DND-41 (cell line): ENCODE measurements around the gene CRISP2.

Experiments
- ATAC-seq: fragments of 200-7000 bp; cut with Tn5 transposase; 3 replicates; pipeline ENCODE4 v1.9.1; 2021; ENCODE audit warnings: low read depth; ENCODE audit not compliant: insufficient read depth
- DNase-seq: peaks from one replicate; pipeline ENCODE4 v3.0.0-alpha.2; 2020
- H2AFZ ChIP-seq: 2 replicates; pipeline ENCODE4 v1.6.0; 2012; ENCODE audit warnings: low read depth, low read length
- H3K27ac ChIP-seq: 2 replicates; pipeline ENCODE4 v1.5.1; 2012; ENCODE audit warnings: low read length, inconsistent platforms
- H3K27me3 ChIP-seq: fragments of 200-600 bp; sonication (generic); 2 replicates; pipeline ENCODE4 v1.6.0; 2012; ENCODE audit warnings: low read length, mild to moderate bottlenecking, inconsistent platforms; ENCODE audit not compliant: insufficient read depth, poor library complexity
- H3K36me3 ChIP-seq: 2 replicates; pipeline ENCODE4 v1.5.1; 2012; ENCODE audit warnings: low read length, inconsistent platforms; ENCODE audit not compliant: insufficient read depth
- H3K4me1 ChIP-seq: 2 replicates; pipeline ENCODE4 v1.5.1; 2012; ENCODE audit warnings: mild to moderate bottlenecking, low read length; ENCODE audit not compliant: insufficient read depth
- H3K4me2 ChIP-seq: 2 replicates; pipeline ENCODE4 v1.6.0; 2012; ENCODE audit warnings: mild to moderate bottlenecking, moderate library complexity, low read length, inconsistent platforms; ENCODE audit not compliant: insufficient read depth
- H3K4me3 ChIP-seq, 2 experiments: fragments of 200-600 bp in 1 of 2; shearing (Covaris generic) in 1 of 2; 2 replicates each; pipeline ENCODE4 v1.5.1; 2012 to 2016; ENCODE audit warnings: inconsistent platforms in 2 of 2, low read length in 2 of 2, mild to moderate bottlenecking in 2 of 2, low read depth in 1 of 2, moderate library complexity in 1 of 2
- H3K79me2 ChIP-seq: 2 replicates; pipeline ENCODE4 v1.6.0; 2012; ENCODE audit warnings: low read length, inconsistent platforms; ENCODE audit not compliant: insufficient read depth
- H3K9ac ChIP-seq: 2 replicates; pipeline ENCODE4 v1.6.0; 2012; ENCODE audit warnings: low read depth, mild to moderate bottlenecking, inconsistent platforms, low read length, moderate library complexity
- H3K9me3 ChIP-seq: 2 replicates; pipeline ENCODE4 v1.5.1; 2012; ENCODE audit warnings: low read length, moderate library complexity, mild to moderate bottlenecking, inconsistent platforms; ENCODE audit not compliant: insufficient read depth, severe bottlenecking
- H4K20me1 ChIP-seq: 2 replicates; pipeline ENCODE4 v1.6.0; 2012; ENCODE audit warnings: low read length; ENCODE audit not compliant: insufficient read depth
- EZH2 ChIP-seq: IDR thresholded peaks from 3 replicates; pipeline ENCODE4 v1.6.1; 2012; ENCODE audit warnings: borderline replicate concordance, low read depth, mild to moderate bottlenecking, moderate library complexity, low read length, inconsistent platforms; ENCODE audit not compliant: severe bottlenecking
- TF ChIP-seq, protein P1 (sequence below): IDR thresholded peaks from 2 replicates; pipeline ENCODE4 v1.5.1; 2012; ENCODE audit warnings: borderline replicate concordance, low read length, moderate library complexity, mild to moderate bottlenecking; ENCODE audit not compliant: poor library complexity, severe bottlenecking; ENCODE audit errors: extremely low read depth

The CRISP2 gene, protein sequence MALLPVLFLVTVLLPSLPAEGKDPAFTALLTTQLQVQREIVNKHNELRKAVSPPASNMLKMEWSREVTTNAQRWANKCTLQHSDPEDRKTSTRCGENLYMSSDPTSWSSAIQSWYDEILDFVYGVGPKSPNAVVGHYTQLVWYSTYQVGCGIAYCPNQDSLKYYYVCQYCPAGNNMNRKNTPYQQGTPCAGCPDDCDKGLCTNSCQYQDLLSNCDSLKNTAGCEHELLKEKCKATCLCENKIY

DNA sequence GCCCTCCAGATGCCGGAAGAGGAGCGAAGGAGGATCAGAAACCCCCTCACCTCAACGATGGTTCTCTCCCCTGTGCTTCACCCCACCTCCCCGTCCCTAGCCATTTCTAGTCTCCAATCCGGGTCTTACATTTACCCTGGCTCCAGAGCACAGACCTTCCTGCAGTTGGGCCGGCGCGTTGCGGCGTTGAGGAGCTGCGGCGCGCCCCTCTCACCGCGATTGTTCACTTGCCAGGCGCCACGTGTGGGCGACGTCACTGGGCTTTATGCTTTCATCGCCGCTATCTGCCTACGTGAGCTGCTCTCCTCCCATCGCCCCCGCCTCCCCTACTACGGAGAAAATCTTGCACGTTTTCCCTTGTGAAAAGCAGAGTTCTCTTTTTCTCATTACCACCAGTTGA lies at the start of gene CRISP2:
CRISP2 (minus strand) TSS at position 198 of the 400 bp plus-strand sequence. CDS start 4,347 bp downstream, outside the sequence.
- Histone ChIP-seq H3K36me3 (no peaks in the 10 kb centered on the region), H4K20me1 (no peaks in the 10 kb centered on the region), H3K79me2 (no peaks in the 10 kb centered on the region), H3K9ac (no peak within 1 kb of the TSS), H3K9me3 (no peaks in the 10 kb centered on the region), H2AFZ (no peak within 1 kb of the TSS), H3K27me3 (no peaks in the 10 kb centered on the region), H3K4me3 (no peak within 1 kb of the TSS), H3K27ac (no peak within 1 kb of the TSS), H3K4me2 (no peak within 1 kb of the TSS), H3K4me1 (no peaks in the 10 kb centered on the region)
- TF ChIP-seq EZH2: no peak
- TF ChIP-seq, protein P1, sequence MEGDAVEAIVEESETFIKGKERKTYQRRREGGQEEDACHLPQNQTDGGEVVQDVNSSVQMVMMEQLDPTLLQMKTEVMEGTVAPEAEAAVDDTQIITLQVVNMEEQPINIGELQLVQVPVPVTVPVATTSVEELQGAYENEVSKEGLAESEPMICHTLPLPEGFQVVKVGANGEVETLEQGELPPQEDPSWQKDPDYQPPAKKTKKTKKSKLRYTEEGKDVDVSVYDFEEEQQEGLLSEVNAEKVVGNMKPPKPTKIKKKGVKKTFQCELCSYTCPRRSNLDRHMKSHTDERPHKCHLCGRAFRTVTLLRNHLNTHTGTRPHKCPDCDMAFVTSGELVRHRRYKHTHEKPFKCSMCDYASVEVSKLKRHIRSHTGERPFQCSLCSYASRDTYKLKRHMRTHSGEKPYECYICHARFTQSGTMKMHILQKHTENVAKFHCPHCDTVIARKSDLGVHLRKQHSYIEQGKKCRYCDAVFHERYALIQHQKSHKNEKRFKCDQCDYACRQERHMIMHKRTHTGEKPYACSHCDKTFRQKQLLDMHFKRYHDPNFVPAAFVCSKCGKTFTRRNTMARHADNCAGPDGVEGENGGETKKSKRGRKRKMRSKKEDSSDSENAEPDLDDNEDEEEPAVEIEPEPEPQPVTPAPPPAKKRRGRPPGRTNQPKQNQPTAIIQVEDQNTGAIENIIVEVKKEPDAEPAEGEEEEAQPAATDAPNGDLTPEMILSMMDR: no peak
- no peak for DNase-seq
- no peak for ATAC-seq

DNA sequence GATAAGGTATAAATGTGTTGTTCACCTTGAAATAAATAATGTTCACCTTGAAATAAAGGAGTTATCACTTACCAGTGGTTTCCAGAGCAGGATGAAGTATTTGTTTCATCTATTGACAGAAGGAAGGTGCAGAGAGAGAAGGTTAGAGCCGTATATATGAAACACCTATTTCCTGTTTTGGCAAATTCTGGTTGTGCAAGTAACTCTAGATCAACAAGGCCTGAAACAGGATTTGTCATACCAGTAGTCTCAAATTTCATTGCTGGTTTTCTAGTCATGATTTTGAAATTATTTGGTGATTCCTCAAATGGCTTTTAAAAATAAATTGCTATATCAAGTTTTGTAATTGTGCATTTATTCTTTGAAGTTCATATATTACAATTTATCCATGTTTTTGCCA lies 30.9 kb upstream of the CRISP2 start, which contains the start of gene CRISP3:
CRISP3 (minus strand) TSS at position 130 of the 400 bp plus-strand sequence; CDS start at position 109, 21 bp downstream.
- no peak for DNase-seq

DNA sequence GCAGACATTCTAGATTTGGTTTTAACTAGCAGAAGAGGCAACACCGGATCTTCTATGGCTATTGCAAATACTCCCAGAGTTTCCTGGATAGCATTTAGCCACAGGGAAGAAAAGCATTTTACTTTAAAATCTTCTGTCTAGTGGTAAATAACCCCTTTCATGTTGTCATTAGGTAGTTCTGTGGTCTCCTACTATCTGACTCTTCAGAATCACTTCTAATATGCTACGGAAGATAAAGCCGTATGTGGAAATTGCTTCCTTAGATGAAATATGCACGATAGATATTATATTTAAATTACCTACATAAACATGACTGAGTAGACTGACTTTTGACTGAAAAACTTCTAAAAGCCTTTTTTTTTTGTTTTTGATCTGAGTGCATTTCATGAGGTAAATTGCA lies 30.1 kb upstream of the CRISP2 start:
- H3K9ac ChIP-seq: no peak overlapping the region
- no peaks in the 10 kb centered on the region for H3K27me3 ChIP-seq
- H3K4me2 ChIP-seq: no peak overlapping the region
- no peaks in the 10 kb centered on the region for H3K79me2 ChIP-seq
- no peak for ATAC-seq
- no peaks in the 10 kb centered on the region for H3K9me3 ChIP-seq
- H4K20me1 ChIP-seq: no peaks in the 10 kb centered on the region
- TF ChIP-seq EZH2: no peak
- DNase-seq: no peak
- no peaks in the 10 kb centered on the region for H3K36me3 ChIP-seq
- H3K4me3 ChIP-seq: no peak overlapping the region
- no peak overlapping the region for H3K27ac ChIP-seq
- no peaks in the 10 kb centered on the region for H3K4me1 ChIP-seq
- H2AFZ ChIP-seq: no peak overlapping the region

More for the DNA sequence above, 30.9 kb upstream of the CRISP2 start, which contains the start of gene CRISP3:
- no peak within 1 kb of the TSS for H2AFZ ChIP-seq
- no peaks in the 10 kb centered on the region for H4K20me1 ChIP-seq
- H3K9me3 ChIP-seq: no peaks in the 10 kb centered on the region
- H3K4me1 ChIP-seq: no peaks in the 10 kb centered on the region
- no peak within 1 kb of the TSS for H3K4me2 ChIP-seq
- no peak for TF ChIP-seq EZH2
- TF ChIP-seq, protein P1: no peak
- H3K79me2 ChIP-seq: no peaks in the 10 kb centered on the region
- no peaks in the 10 kb centered on the region for H3K36me3 ChIP-seq
- no peak within 1 kb of the TSS for H3K27ac ChIP-seq
- H3K4me3 ChIP-seq: no peak within 1 kb of the TSS
- no peak for ATAC-seq
- H3K27me3 ChIP-seq: no peaks in the 10 kb centered on the region
- no peak within 1 kb of the TSS for H3K9ac ChIP-seq

DNA sequence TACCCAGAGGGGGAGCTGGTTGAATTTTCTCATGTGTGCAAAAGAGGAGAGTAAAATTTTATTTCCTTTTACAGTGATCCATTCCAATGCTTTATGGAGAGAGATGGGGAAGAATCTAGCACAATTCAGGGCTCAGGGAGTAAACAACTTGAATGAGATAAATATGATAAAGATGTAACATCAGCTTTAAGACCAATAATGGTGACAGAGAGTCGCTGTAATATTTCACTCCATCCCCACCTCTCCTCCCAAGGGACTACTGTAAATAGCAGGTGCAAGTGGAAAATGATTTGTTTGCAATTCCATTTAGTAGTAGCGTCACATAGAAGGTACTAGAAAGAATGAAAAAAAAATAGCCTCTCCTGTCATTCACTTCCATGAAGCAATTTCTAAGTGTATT lies 26.1 kb upstream of the CRISP2 start:
- Histone ChIP-seq H3K27me3 (no peaks in the 10 kb centered on the region), H3K9ac (no peak overlapping the region), H3K79me2 (no peaks in the 10 kb centered on the region), H3K4me3 (no peak overlapping the region), H2AFZ (no peak overlapping the region), H3K9me3 (no peaks in the 10 kb centered on the region), H3K4me1 (no peaks in the 10 kb centered on the region), H3K36me3 (no peaks in the 10 kb centered on the region), H3K4me2 (no peak overlapping the region), H3K27ac (no peak overlapping the region), H4K20me1 (no peaks in the 10 kb centered on the region)
- no peak for ATAC-seq
- no peak for DNase-seq
- TF ChIP-seq, protein P1: no peak
- TF ChIP-seq EZH2: no peak
